ENCODE data around the gene PPP3R1. TPM values are rescaled to one million over a fixed set of nuclear protein-coding genes. Genes with fewer than 3 reads are reported as not detected.

Gene PPP3R1
- total and polyA plus RNA-seq, 2 of the 8 experiments (the other 6 are each of a cell fraction or from before 2014, with no cell fraction given) = 9.3 to 85.1 TPM

DNA sequence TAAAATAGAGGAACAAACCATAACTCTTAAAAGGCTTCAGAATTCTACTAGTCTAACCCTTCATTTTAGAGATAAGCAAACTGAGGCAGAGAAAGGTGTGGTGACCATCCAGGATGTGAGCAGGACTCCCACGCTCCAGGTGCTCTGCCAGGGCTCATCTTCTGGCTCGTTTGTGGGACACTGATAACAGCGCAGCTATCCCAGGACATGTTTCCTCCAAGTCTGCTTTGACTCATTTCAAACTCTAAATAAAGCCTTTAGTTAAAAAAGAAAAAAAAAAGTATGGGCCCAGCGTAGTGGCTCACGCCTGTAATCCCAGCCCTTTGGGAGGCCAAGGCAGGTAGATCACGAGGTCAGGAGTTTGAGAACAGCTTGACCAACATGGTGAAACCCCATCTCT, 39.0 kb upstream of the PPP3R1 start:
- Histone ChIP-seq H3K27ac (ENCODE audit: low read depth, low read length) (no peak overlapping the region), H3K23me2 (ENCODE audit: low read depth, low read length) (no peaks in the 10 kb centered on the region), H3K36me3 (ENCODE audit: control insufficient read depth in 2 of 4, insufficient read depth in 4 of 4, low read length in 3 of 4) (no peaks in the 10 kb centered on the region), H2AFZ (ENCODE audit: low read length) (no peak overlapping the region), H4K8ac (ENCODE audit: extremely low read depth, insufficient read depth, low read length) (no peak overlapping the region), H2BK20ac (ENCODE audit: low read length) (no peak overlapping the region), H3K56ac (replicated peaks; ENCODE audit: insufficient read length, low read depth, low read length) (no peak overlapping the region), H2BK120ac (replicated peaks; ENCODE audit: low read depth, low read length) (no peak overlapping the region), H3K23ac (ENCODE audit: insufficient read length) (no peak overlapping the region), H3K4me3 (ENCODE audit: extremely low read depth in 1 of 4, insufficient read depth in 2 of 4, low read depth in 3 of 4, low read length in 4 of 4) (no peak overlapping the region), H2BK5ac (ENCODE audit: low read depth, low read length) (no peak overlapping the region), H4K91ac (replicated peaks; ENCODE audit: insufficient read length, low read length) (no peak overlapping the region), H2BK12ac (ENCODE audit: low read depth, low read length) (no peak overlapping the region), H3K4ac (replicated peaks; ENCODE audit: insufficient read length, low read depth, low read length) (no peak overlapping the region), H3K4me2 (ENCODE audit: insufficient read depth in 1 of 2, low read depth in 2 of 2, low read length in 2 of 2) (no peak overlapping the region), H3K14ac (ENCODE audit: insufficient read length) (no peak overlapping the region), H2BK15ac (ENCODE audit: low read length) (no peak overlapping the region), H3K9me3 (ENCODE audit: insufficient read depth in 2 of 2, low read depth in 1 of 2, low read length in 1 of 2) (no peaks in the 10 kb centered on the region), H3K79me1 (ENCODE audit: low read depth, low read length) (no peaks in the 10 kb centered on the region), H2AK5ac (ENCODE audit: low read depth, low read length) (no peak overlapping the region), H3K79me2 (ENCODE audit: control insufficient read depth in 1 of 2, insufficient read depth in 2 of 2, low read length in 2 of 2) (no peaks in the 10 kb centered on the region), H4K5ac (ENCODE audit: insufficient read length, low read depth, low read length) (no peak overlapping the region), H3K18ac (ENCODE audit: extremely low read depth, low read length) (no peak overlapping the region), H3K4me1 (replicated peaks in 1 of 4; ENCODE audit: control insufficient read depth in 3 of 4, insufficient read depth in 4 of 4, low read length in 3 of 4) (no peaks in the 10 kb centered on the region), H3K27me3 (replicated peaks in 1 of 4; ENCODE audit: control insufficient read depth in 3 of 4, extremely low read depth in 1 of 4, insufficient read depth in 3 of 4, low read length in 3 of 4) (no peaks in the 10 kb centered on the region), H4K20me1 (replicated peaks in 1 of 2; ENCODE audit: control insufficient read depth in 1 of 2, insufficient read depth in 2 of 2, low read length in 2 of 2) (no peaks in the 10 kb centered on the region), H3K9ac (replicated peaks in 1 of 4; ENCODE audit: extremely low read depth in 1 of 4, low read depth in 3 of 4, low read length in 3 of 4) (no peak overlapping the region)
- ChIA-PET CTCF (ENCODE audit: partially characterized antibody) (interaction anchor here (0.6 to 10.2 kb wide), 24 partner anchors 9 to 1351 kb away, joined by 3 to 108 read pairs (median 5); no protein-coding TSS in a partner anchor), POLR2A (ENCODE audit: partially characterized antibody) (interaction anchor here (1.2 kb wide), 1 partner anchor 169 kb away, joined by 4 read pairs; no protein-coding TSS in a partner anchor)
- TF ChIP-seq CHD2 (IDR thresholded peaks at IDR 0.05; ENCODE audit: low read length) = no peak
- no peak for TF ChIP-seq RBBP5 (IDR thresholded peaks at IDR 0.05; ENCODE audit: borderline replicate concordance, low read depth, low read length)
- no peak for TF ChIP-seq PHF8 (conservative IDR thresholded peaks at IDR 0.05; ENCODE audit: low read depth, low read length)
- TF ChIP-seq, protein P1, sequence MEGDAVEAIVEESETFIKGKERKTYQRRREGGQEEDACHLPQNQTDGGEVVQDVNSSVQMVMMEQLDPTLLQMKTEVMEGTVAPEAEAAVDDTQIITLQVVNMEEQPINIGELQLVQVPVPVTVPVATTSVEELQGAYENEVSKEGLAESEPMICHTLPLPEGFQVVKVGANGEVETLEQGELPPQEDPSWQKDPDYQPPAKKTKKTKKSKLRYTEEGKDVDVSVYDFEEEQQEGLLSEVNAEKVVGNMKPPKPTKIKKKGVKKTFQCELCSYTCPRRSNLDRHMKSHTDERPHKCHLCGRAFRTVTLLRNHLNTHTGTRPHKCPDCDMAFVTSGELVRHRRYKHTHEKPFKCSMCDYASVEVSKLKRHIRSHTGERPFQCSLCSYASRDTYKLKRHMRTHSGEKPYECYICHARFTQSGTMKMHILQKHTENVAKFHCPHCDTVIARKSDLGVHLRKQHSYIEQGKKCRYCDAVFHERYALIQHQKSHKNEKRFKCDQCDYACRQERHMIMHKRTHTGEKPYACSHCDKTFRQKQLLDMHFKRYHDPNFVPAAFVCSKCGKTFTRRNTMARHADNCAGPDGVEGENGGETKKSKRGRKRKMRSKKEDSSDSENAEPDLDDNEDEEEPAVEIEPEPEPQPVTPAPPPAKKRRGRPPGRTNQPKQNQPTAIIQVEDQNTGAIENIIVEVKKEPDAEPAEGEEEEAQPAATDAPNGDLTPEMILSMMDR (IDR thresholded peaks at IDR 0.05; ENCODE audit: control extremely low read depth in 1 of 3, insufficient read depth in 1 of 3, low read depth in 1 of 3, low read length in 3 of 3) = no peak
- TF ChIP-seq SIRT6 (IDR thresholded peaks at IDR 0.05; ENCODE audit: low read length) = no peak
- no peak for TF ChIP-seq HDAC2 (IDR thresholded peaks at IDR 0.05; ENCODE audit: borderline replicate concordance in 1 of 2, low read depth in 2 of 2, low read length in 2 of 2)
- no peak for TF ChIP-seq SP1 (IDR thresholded peaks at IDR 0.05; ENCODE audit: low read depth, low read length)
- no peak for TF ChIP-seq RNF2 (IDR thresholded peaks at IDR 0.05; ENCODE audit: borderline replicate concordance, low read depth, low read length, missing control alignments, poor library complexity, severe bottlenecking)
- no peak for TF ChIP-seq EZH2 (IDR thresholded peaks at IDR 0.05; ENCODE audit: low read depth, low read length, severe bottlenecking)
- DNase-seq (ENCODE audit: low read depth in 1 of 2, low spot score in 2 of 2) (no peak), FAIRE-seq (no peak)
- 72% methylated on average over 6 of the region's 6 CpGs; no CpG with 5 or more reads in 1 of the 2 experiments for WGBS, 2 experiments (ENCODE audit: extremely low coverage in 1 of 2, insufficient coverage in 1 of 2, insufficient read length in 1 of 2, insufficient replicate concordance in 2 of 2, low coverage in 1 of 2, low lambda C conversion rate in 2 of 2, missing lambda C conversion rate in 1 of 2)

Data from H1 (cell line).